Stimulated activated naive CD4-positive, alpha-beta T cell (primary cell): Measurements from ENCODE around the gene RPRM.
"Not testable (repeated sequence)": the region's sequence is repeated elsewhere in the genome, so short reads cannot be mapped to it uniquely, and the experiment has no call there.

Experiments
- DNase-seq, 6 experiments: peaks; one replicate each; lab custom pipeline; 2025; lab: John Stamatoyannopoulos, UW

The RPRM gene

GRCh38 chr2:153478289-153479261 lies at the start of gene RPRM:
Gene RPRM, minus strand, starts transcription at chr2:153478762. Its CDS starts 197 bp downstream, at chr2:153478565.
- peak; percentile 11 to 58 (median 30) for DNase-seq

- peak in 4 of 6 experiments; percentile 1 to 21 (median 10) for DNase-seq
Measured at GRCh38 chr2:153519257-153519875, 40.8 kb upstream of the RPRM start.

- DNase-seq = no peak
Measured at GRCh38 chr2:153512331-153512730, 33.8 kb upstream of the RPRM start.

- no peak for DNase-seq
Measured at GRCh38 chr2:153510996-153511395, 32.4 kb upstream of the RPRM start.

- DNase-seq = no peak
Measured at GRCh38 chr2:153509133-153509532, 30.6 kb upstream of the RPRM start.

GRCh38 chr2:153506499-153506898 lies 27.9 kb upstream of the RPRM start:
- DNase-seq = not testable (repeated sequence)

GRCh38 chr2:153499439-153499838 lies 20.9 kb upstream of the RPRM start:
- DNase-seq = no peak

- DNase-seq = no peak
Measured at GRCh38 chr2:153497938-153498629, 19.5 kb upstream of the RPRM start.

GRCh38 chr2:153495725-153496124 lies 17.2 kb upstream of the RPRM start:
- no peak for DNase-seq

GRCh38 chr2:153488072-153488471 lies 9.5 kb upstream of the RPRM start:
- no peak for DNase-seq

- DNase-seq = no peak
Measured at GRCh38 chr2:153487448-153487847, 8.9 kb upstream of the RPRM start.

GRCh38 chr2:153479573-153479972 lies 1.0 kb upstream of the RPRM start:
- no peak for DNase-seq

GRCh38 chr2:153477636-153478288 lies 800 bp downstream of the RPRM start:
- no peak for DNase-seq

GRCh38 chr2:153476816-153477635 lies 1.5 kb downstream of the RPRM start:
- DNase-seq = no peak

GRCh38 chr2:153476491-153476815 lies 2.1 kb downstream of the RPRM start:
- no peak for DNase-seq

GRCh38 chr2:153474876-153475435 lies 3.6 kb downstream of the RPRM start:
- no peak for DNase-seq

GRCh38 chr2:153474407-153474806 lies 4.2 kb downstream of the RPRM start:
- no peak for DNase-seq

- DNase-seq = no peak
Measured at GRCh38 chr2:153470867-153471266, 7.7 kb downstream of the RPRM start.

GRCh38 chr2:153464395-153464794 lies 14.2 kb downstream of the RPRM start:
- DNase-seq = no peak

- no peak for DNase-seq
Measured at GRCh38 chr2:153462338-153462859, 16.2 kb downstream of the RPRM start.

- no peak for DNase-seq
Measured at GRCh38 chr2:153461453-153461852, 17.1 kb downstream of the RPRM start.
